HepG2 (cell line): ENCODE measurements around the gene LRRN4CL. TPM values are rescaled to one million over a fixed set of nuclear protein-coding genes. Genes with fewer than 3 reads are reported as not detected.

ENCODE experiments used
- CHD2 ChIP-seq: IDR thresholded peaks from 2 replicates; pipeline ENCODE4 v1.6.1; 2011; ENCODE audit warnings: low read depth, low read length, improper control_type of control experiment
- DNMT1 ChIP-seq: sonication (generic); formaldehyde crosslinking; IDR thresholded peaks from 2 replicates; pipeline ENCODE4 v1.5.1; 2020; ENCODE audit warnings: mild to moderate bottlenecking, missing genetic modification reagents
- DNMT3B ChIP-seq: conservative IDR thresholded peaks from 2 replicates; pipeline ENCODE4 v1.6.1; 2016; ENCODE audit warnings: missing biosample characterization, control low read depth
- DR1 ChIP-seq: sonication (generic); formaldehyde crosslinking; IDR thresholded peaks from 2 replicates; pipeline ENCODE4 v1.8.0; 2021; ENCODE audit warnings: mild to moderate bottlenecking, missing genetic modification reagents, inconsistent platforms
- FIP1L1 ChIP-seq: fragments of 200-400 bp; formaldehyde crosslinking; IDR thresholded peaks from 2 replicates; pipeline ENCODE4 v1.6.1; 2018; ENCODE audit warnings: low read depth, mild to moderate bottlenecking, low read length, moderate library complexity, borderline replicate concordance; ENCODE audit not compliant: insufficient read depth
- FOXM1 ChIP-seq: sonication (generic); formaldehyde crosslinking; IDR thresholded peaks from 2 replicates; pipeline ENCODE4 v1.5.0; 2020; ENCODE audit warnings: missing genetic modification reagents
- ISL2 ChIP-seq: sonication (generic); formaldehyde crosslinking; IDR thresholded peaks from 2 replicates; pipeline ENCODE4 v1.5.0; 2020; ENCODE audit warnings: missing genetic modification reagents
- MIER2 ChIP-seq: IDR thresholded peaks from 2 replicates; pipeline ENCODE4 v1.6.1; 2016; ENCODE audit warnings: missing biosample characterization, missing genetic modification reagents
- NFIB ChIP-seq: sonication (generic); formaldehyde crosslinking; IDR thresholded peaks from 2 replicates; pipeline ENCODE4 v1.9.0; 2021; ENCODE audit warnings: missing genetic modification reagents, mild to moderate bottlenecking, borderline replicate concordance
- NFKBIZ ChIP-seq: IDR thresholded peaks from 2 replicates; pipeline ENCODE4 v1.6.1; 2018; ENCODE audit warnings: missing genetic modification reagents, missing compliant biosample characterization
- RBFOX2 ChIP-seq: fragments of 200-400 bp; formaldehyde crosslinking; IDR thresholded peaks from 2 replicates; pipeline ENCODE4 v1.6.1; 2017; ENCODE audit warnings: low read depth, mild to moderate bottlenecking, low read length
- RBM39 ChIP-seq: fragments of 200-400 bp; formaldehyde crosslinking; IDR thresholded peaks from one replicate; pipeline ENCODE4 v1.6.1; 2018; ENCODE audit warnings: antibody characterized with exemption, mild to moderate bottlenecking, low read depth, low read length; ENCODE audit not compliant: poor library complexity, severe bottlenecking
- SAP130 ChIP-seq: IDR thresholded peaks from 2 replicates; pipeline ENCODE4 v1.6.1; 2016; ENCODE audit warnings: low read depth
- ZC3H13 ChIP-seq: sonication (generic); formaldehyde crosslinking; IDR thresholded peaks from 2 replicates; pipeline ENCODE4 v1.8.1; 2023; ENCODE audit warnings: mild to moderate bottlenecking, missing genetic modification reagents, moderate library complexity
- ZFP1 ChIP-seq: IDR thresholded peaks from 2 replicates; pipeline ENCODE4 v1.6.1; 2016
- ZFP36 ChIP-seq: fragments of 150-350 bp; IDR thresholded peaks from 2 replicates; pipeline ENCODE4 v1.6.1; 2018; ENCODE audit warnings: borderline replicate concordance, low read length, low read depth; ENCODE audit not compliant: partially characterized antibody
- ZFP62 ChIP-seq: sonication (generic); formaldehyde crosslinking; IDR thresholded peaks from 2 replicates; pipeline ENCODE4 v1.4.0; 2020; ENCODE audit warnings: missing genetic modification reagents
- ZMYM4 ChIP-seq: sonication (generic); formaldehyde crosslinking; IDR thresholded peaks from 2 replicates; pipeline ENCODE4 v1.8.1; 2023; ENCODE audit warnings: mild to moderate bottlenecking, missing genetic modification reagents
- ZNF296 ChIP-seq: sonication (generic); formaldehyde crosslinking; conservative IDR thresholded peaks from 2 replicates; pipeline ENCODE4 v1.5.0; 2020; ENCODE audit warnings: mild to moderate bottlenecking, missing genetic modification reagents
- ZNF660 ChIP-seq: sonication (generic); formaldehyde crosslinking; IDR thresholded peaks from 2 replicates; pipeline ENCODE4 v1.5.1; 2020; ENCODE audit warnings: mild to moderate bottlenecking, low read depth, missing genetic modification reagents, borderline replicate concordance
- ZSCAN30 ChIP-seq: sonication (generic); formaldehyde crosslinking; IDR thresholded peaks from 2 replicates; pipeline ENCODE4 v1.5.0; 2020; ENCODE audit warnings: mild to moderate bottlenecking, missing genetic modification reagents
- polyA plus RNA-seq, 8 experiments: library from polyadenylated mRNA; depleted of rRNA in 3 of 8; stranded (reverse) in 7 of 8; unstranded in 1 of 8; fragments of >200 nt; fragmentation: Illumina TruSeq in 4 of 8; extraction: Trizol in 4 of 8; gene quantifications; 2 replicates each; pipeline versions ENCODE4 v1.2.1 to v1.2.3, GENCODE V29; 2011 to 2016; ENCODE audit warnings: low read depth in 4 of 8, missing spikeins in 1 of 8, mixed read lengths in 1 of 8; ENCODE audit not compliant: insufficient read depth in 1 of 8
- total RNA-seq, 5 experiments: library from RNA; depleted of rRNA; stranded (reverse); fragments of >200 nt; fragmentation: Illumina TruSeq; extraction: Trizol; gene quantifications; 2 replicates each; pipeline ENCODE4 v1.2.3, GENCODE V29; 2016; ENCODE audit warnings: low read depth in 1 of 5
- TF ChIP-seq, protein P1 (sequence below): sonication (generic); formaldehyde crosslinking; IDR thresholded peaks from 2 replicates; pipeline ENCODE4 v1.4.0; 2020; ENCODE audit warnings: missing genetic modification reagents
- TF ChIP-seq, protein P2 (sequence below): sonication (generic); formaldehyde crosslinking; IDR thresholded peaks from 2 replicates; pipeline ENCODE4 v1.5.0; 2020; ENCODE audit warnings: missing genetic modification reagents
- TF ChIP-seq, protein P3 (sequence below): sonication (generic); formaldehyde crosslinking; IDR thresholded peaks from 2 replicates; pipeline ENCODE4 v1.5.1; 2020; ENCODE audit warnings: mild to moderate bottlenecking, moderate library complexity, missing genetic modification reagents
- TF ChIP-seq, protein P4 (sequence below): IDR thresholded peaks from 2 replicates; pipeline ENCODE4 v1.6.1; 2016; ENCODE audit warnings: low read depth, borderline replicate concordance
- TF ChIP-seq, protein P5 (sequence below): sonication (generic); formaldehyde crosslinking; IDR thresholded peaks from 2 replicates; pipeline ENCODE4 v1.4.0; 2020; ENCODE audit warnings: missing genetic modification reagents

LRRN4CL gene
- total and polyA plus RNA-seq, 2 of the 13 experiments (the other 11 are each of a cell fraction or from before 2014, with no cell fraction given): 0.11 TPM; not detected in 1

DNA sequence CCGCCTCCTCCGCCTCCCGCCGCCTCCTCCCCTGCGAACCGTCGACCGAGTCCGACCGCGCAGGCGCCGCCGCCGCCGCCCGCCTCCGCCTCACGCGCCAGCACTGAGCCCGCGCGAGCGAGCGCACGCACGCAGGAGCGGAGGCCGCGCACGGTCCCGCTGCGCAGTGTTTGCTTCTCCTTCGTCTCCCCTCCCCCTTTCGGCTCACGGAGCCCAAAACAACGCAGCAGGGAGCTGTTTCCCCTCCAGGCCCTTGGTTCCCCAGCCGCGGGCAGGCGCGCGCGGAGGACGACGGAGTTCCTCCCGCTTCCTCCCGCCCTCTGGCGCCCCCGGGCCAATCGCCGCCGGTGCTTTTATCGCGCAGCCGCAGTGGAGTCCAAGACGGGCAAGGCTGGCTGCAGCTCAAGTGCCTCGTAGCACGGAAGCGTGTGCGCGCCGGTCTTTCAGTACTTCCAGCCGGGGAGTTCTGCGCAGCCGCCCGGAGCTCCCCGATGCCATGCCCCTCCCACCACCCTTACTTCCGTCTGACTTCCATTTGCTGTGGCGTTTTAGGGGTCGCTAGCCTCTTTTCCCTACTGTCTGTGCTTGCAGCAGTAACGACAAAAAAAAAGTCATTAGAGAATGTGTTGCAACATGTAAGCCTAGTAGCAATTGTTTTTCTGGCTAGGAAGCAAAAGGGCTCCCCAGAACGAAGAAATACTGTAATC, 38.0 kb upstream of the LRRN4CL start, which contains the start of gene HNRNPUL2 (continued):
- TF ChIP-seq, protein P1, sequence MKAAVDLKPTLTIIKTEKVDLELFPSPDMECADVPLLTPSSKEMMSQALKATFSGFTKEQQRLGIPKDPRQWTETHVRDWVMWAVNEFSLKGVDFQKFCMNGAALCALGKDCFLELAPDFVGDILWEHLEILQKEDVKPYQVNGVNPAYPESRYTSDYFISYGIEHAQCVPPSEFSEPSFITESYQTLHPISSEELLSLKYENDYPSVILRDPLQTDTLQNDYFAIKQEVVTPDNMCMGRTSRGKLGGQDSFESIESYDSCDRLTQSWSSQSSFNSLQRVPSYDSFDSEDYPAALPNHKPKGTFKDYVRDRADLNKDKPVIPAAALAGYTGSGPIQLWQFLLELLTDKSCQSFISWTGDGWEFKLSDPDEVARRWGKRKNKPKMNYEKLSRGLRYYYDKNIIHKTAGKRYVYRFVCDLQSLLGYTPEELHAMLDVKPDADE (CRISPR knock-in tag): peak; percentile 96
- 0 out of 2 replicates have a peak, but pooled peaks have one; percentile 71 for TF ChIP-seq NFKBIZ (CRISPR knock-in tag)
- TF ChIP-seq RBM39: peak; percentile 17
- peak; percentile 84 for TF ChIP-seq ZMYM4
- peak; percentile 51; the same call in 1 of the 2 replicates for TF ChIP-seq ISL2 (CRISPR knock-in tag)
- no peak for TF ChIP-seq ZNF660 (CRISPR knock-in tag)
- no peak for TF ChIP-seq ZFP62 (CRISPR knock-in tag)
- peak; percentile 83; the same call in 1 of the 2 replicates for TF ChIP-seq FOXM1 (CRISPR knock-in tag)
- TF ChIP-seq DNMT3B (CRISPR knock-in tag): no peak
- TF ChIP-seq ZC3H13: peak; percentile 51; the same call in 1 of the 2 replicates
- TF ChIP-seq FIP1L1: no peak
- TF ChIP-seq CHD2: peak; percentile 59
- TF ChIP-seq, protein P2, sequence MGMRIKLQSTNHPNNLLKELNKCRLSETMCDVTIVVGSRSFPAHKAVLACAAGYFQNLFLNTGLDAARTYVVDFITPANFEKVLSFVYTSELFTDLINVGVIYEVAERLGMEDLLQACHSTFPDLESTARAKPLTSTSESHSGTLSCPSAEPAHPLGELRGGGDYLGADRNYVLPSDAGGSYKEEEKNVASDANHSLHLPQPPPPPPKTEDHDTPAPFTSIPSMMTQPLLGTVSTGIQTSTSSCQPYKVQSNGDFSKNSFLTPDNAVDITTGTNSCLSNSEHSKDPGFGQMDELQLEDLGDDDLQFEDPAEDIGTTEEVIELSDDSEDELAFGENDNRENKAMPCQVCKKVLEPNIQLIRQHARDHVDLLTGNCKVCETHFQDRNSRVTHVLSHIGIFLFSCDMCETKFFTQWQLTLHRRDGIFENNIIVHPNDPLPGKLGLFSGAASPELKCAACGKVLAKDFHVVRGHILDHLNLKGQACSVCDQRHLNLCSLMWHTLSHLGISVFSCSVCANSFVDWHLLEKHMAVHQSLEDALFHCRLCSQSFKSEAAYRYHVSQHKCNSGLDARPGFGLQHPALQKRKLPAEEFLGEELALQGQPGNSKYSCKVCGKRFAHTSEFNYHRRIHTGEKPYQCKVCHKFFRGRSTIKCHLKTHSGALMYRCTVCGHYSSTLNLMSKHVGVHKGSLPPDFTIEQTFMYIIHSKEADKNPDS (CRISPR knock-in tag): no peak; the same call in 1 of the 2 replicates
- TF ChIP-seq ZNF296 (CRISPR knock-in tag): 0 out of 2 replicates have a peak, but pooled peaks have one; percentile 17
- TF ChIP-seq NFIB (CRISPR knock-in tag): no peak
- no peak for TF ChIP-seq ZSCAN30 (CRISPR knock-in tag)
- TF ChIP-seq DR1 (CRISPR knock-in tag): peak; percentile 83; the same call in 1 of the 2 replicates
- TF ChIP-seq, protein P3, sequence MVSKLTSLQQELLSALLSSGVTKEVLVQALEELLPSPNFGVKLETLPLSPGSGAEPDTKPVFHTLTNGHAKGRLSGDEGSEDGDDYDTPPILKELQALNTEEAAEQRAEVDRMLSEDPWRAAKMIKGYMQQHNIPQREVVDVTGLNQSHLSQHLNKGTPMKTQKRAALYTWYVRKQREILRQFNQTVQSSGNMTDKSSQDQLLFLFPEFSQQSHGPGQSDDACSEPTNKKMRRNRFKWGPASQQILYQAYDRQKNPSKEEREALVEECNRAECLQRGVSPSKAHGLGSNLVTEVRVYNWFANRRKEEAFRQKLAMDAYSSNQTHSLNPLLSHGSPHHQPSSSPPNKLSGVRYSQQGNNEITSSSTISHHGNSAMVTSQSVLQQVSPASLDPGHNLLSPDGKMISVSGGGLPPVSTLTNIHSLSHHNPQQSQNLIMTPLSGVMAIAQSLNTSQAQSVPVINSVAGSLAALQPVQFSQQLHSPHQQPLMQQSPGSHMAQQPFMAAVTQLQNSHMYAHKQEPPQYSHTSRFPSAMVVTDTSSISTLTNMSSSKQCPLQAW: peak; percentile 85
- TF ChIP-seq, protein P4, sequence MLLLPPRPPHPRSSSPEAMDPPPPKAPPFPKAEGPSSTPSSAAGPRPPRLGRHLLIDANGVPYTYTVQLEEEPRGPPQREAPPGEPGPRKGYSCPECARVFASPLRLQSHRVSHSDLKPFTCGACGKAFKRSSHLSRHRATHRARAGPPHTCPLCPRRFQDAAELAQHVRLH: peak; percentile 87; the same call in 1 of the 2 replicates
- TF ChIP-seq SAP130 (CRISPR knock-in tag): peak; percentile 92
- TF ChIP-seq DNMT1 (CRISPR knock-in tag): peak; percentile 75; the same call in 1 of the 2 replicates
- TF ChIP-seq MIER2 (CRISPR knock-in tag): 0 out of 2 replicates have a peak, but pooled peaks have one; percentile 47
- no peak for TF ChIP-seq ZFP1 (CRISPR knock-in tag)
- no peak for TF ChIP-seq ZFP36
- peak; percentile 98 for TF ChIP-seq RBFOX2
- TF ChIP-seq, protein P5, sequence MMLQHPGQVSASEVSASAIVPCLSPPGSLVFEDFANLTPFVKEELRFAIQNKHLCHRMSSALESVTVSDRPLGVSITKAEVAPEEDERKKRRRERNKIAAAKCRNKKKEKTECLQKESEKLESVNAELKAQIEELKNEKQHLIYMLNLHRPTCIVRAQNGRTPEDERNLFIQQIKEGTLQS: no peak
